SK-MEL-5 (cell line): Measurements from ENCODE around the gene PDE9A. TPM values are rescaled to one million over a fixed set of nuclear protein-coding genes. Genes with fewer than 3 reads are reported as not detected.
"Not testable (repeated sequence)": the region's sequence is repeated elsewhere in the genome, so short reads cannot be mapped to it uniquely, and the experiment has no call there.

Source experiments
- DNase-seq: peaks from one replicate; pipeline ENCODE4 v3.0.0-alpha.2; 2016; ENCODE audit warnings: low read depth, low spot score
- in situ Hi-C: cut with HindIII; loops from 2 replicates; pipeline ENCODE4 v1.10.0; 2016; ENCODE audit warnings: low sequenced_read_pairs, high pct_unique_total_duplicates, low pct_unique_long_range_greater_than_20kb
- total RNA-seq: library from RNA; depleted of rRNA; stranded (reverse); fragments of >200 nt; shearing (Covaris generic); gene quantifications from 2 replicates; pipeline ENCODE4 v1.2.3, GENCODE V29; 2014

Gene PDE9A
- total RNA-seq, 1 experiment from 2014 or later: 2.9 TPM

DNA sequence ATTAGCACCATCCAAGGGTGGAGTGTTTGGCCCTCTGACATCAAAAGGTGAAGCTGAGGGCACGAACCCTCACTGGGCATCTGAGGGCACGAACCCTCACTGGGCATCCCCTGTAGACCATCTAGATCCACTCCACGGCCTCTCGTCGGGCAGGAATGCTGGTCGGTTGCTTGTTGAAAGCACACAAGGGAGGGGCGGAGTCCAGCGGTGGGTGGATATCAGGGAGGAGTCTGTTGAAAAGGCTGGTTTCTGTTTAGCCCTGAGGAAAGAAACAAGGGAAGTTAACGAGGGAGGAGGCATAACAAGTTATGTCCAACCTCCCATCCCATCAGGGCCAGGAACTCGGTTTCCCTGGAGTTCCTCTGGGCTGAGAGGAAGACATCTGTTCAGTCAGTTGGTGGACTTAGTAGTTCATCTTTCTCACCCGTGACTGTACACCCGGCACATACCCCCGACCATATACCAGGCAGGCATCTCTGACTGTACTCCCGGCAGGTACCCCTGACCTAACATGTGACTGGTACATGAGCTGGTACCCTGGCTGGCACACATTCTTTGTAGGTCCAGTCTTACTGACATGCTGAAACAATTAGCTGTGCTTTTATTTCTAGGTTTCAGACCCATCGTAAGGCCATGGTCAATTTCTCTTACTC lies 32.1 kb upstream of the PDE9A start:
- DNase-seq: no peak
- in situ Hi-C loops: no loop called here

DNA sequence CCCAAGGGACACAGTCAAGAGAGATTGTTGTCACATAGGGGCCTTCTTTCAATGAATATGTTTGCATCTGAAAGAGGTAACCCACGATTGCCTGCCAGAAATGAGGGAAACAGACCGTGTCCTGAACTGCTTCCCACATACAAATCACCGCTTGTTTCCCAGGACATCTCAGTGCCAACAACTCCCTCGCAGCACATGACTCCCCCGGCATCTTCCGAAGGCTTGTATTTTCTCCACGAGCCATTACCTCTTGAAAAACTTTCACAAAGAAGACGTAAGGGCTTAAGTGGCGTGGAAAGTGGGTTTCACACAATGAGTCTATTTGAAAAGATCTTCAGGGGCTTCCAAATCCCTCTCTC lies 31.6 kb upstream of the PDE9A start:
- in situ Hi-C loops: no loop called here
- peak; percentile 5 for DNase-seq

DNA sequence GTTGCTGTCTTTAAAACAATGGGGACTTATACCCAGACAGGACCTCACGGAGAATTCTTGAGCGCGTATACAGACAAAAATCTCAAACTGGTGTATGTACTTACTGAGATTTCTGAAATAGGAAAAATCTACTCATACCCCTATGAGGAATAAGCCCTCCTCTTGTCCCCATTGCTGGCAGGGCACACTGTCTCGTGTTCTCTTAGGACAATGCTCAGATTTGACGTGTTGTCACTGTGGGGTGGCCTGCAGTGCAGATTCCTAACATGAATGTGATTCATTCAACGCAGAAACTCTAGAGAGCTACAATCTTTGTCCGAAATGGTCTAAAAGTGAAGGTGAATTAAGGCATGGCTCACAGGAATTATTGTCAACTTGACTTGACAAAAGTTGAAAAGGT lies 31.1 kb upstream of the PDE9A start:
- in situ Hi-C loops: no loop called here

DNA sequence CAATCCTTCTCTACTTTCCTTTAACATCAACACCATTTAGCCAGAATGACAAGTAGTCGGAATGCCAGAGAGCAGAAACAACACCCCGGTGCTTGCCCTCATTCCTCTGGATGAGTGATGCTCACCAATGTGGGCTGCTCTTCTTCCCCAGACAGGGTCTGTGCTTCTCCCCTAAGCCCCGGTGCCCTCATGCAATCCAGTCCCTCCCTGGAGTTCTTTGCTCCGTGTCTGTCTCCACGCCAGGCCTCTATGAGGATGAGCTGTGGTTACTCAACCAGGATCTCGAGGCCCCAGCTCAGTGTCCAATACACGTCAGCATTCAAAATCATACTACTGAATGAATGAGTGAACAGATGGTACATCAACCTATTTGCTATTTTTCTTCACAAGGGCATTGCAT lies 29.7 kb upstream of the PDE9A start:
- in situ Hi-C loops: no loop called here
- no peak for DNase-seq

More for the DNA sequence above, 31.1 kb upstream of the PDE9A start:
- no peak for DNase-seq

DNA sequence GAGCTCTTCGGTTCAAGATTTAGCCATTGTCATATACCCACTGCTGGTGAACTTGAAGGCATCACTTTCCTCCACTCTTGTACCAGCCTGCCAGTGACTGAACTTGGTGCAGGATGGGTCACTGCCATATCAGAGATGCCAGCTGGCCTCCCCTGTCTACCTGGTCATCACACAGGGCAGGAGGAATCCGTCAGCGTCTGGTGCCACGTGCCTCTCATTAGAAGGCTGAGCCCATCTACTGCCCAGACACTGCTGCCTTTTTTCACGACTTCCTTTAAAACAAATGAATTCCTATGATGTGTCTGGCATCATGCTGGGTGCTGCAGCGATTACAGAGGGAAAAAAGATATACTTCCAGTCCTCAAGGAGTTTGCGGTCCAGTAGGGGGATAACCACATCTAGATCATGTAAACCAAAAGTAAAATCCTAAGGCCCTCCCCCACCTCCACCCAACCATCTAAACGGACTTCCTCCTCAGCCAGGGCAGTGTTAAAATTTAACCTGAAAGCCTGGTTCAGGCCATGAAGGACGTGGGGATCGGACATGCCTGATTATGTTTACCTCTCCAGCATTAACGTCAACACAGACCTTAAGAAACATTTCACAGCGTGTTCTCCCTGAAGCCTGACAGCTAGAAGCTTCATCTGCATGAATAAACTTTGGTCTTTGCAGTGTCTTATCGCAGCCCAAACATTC lies 29.2 kb upstream of the PDE9A start:
- in situ Hi-C loops: no loop called here
- DNase-seq: no peak

DNA sequence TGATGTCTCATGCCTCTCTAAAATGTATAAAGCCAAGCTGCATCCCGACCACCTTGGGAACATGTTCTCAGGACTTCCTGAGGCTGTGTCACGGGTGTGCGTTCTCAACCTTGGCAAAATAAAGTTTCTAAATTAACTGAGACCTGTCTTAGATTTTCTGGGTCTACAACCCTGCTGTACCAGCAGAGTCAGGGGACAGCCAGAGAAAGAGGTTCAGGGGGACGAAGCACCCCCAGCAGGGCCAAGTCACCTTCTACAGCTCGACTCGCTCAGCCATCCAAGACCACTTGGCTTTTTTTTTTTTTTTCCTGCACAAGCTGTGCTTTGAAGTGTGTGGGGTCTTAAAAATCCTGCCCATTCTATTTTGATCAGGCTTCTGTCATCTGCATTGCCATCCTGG lies 28.5 kb upstream of the PDE9A start:
- in situ Hi-C loops: no loop called here
- DNase-seq: no peak

DNA sequence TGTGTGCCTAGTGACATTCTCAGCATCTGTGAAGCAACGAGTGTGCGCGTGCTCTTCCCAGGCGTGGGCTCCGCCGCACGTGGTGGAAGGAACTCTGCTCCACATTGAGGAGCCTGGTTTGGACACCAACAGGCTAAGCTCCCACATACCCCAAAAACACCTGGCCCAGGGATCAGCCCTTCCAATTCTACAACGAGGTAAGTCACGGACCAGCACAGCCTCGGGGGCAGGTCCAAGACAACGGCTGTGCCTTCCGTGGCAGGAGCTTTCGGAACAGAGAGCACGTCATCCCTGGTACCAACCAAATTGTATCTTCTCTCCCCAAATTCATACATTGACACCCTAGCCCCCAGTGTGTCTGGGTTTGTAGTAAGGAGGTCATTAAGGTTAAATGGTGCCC lies 27.2 kb upstream of the PDE9A start:
- in situ Hi-C loops: no loop called here
- DNase-seq: no peak

DNA sequence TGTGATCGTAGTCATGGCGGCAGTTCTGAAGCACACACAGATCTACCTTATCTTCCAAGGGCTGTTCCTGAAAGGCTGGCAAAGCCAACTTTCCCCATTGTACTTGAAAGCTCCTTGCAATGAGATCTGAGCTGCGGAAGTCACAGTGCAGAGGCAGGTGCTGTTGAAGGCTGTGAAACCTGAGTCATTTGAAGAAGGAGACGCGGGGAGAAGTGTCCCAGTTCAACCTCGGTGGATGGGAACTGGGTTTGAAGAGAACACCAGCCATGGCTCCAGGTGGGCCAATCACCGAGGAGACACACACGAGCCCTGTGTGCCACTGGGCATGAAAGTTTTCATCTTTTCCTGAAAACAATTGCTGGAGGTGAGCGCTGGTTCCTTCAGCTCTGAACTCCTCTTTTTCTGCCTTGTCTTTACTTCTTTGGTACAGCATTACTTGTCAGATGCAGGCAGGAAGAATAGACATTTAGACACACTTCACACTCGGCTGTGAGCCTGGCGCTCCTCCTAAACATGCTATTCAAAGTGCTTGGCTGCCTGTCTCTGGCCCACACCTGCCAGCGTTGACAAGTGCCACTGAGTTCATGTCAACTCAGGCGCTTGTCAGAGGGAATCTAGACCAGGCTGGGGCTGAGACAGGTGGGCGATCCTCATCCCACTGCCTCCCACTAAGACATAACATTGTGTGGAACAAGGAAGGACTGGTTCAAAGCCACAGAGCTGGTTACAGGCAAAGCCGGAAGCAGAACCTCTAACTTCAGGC lies 25.7 kb upstream of the PDE9A start:
- DNase-seq: no peak
- in situ Hi-C loops: no loop called here

DNA sequence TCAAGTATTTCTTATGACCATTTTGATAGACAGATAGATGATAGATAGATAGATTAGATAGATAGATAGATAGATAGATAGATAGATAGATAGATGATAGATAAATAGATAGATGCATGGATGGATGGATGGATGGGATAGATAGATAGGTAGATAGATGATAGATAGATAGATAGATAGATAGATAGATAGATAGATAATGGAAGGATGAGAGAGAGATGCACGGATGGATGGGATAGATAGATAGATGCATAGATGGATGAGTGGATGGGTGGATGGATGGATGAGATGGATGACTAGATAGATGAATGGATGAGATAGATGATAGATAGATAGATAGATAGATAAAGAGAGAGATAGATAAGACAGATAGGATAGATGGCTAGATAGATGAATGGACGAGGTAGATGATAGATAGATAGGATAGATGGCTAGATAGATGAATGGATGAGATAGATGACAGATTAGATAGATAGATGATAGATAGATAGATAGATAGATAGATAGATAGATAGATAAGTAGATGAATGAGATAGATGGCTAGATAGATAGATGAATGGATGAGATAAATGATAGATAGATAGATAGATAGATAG lies 24.9 kb upstream of the PDE9A start:
- in situ Hi-C loops, DNase-seq: not testable (repeated sequence)

DNA sequence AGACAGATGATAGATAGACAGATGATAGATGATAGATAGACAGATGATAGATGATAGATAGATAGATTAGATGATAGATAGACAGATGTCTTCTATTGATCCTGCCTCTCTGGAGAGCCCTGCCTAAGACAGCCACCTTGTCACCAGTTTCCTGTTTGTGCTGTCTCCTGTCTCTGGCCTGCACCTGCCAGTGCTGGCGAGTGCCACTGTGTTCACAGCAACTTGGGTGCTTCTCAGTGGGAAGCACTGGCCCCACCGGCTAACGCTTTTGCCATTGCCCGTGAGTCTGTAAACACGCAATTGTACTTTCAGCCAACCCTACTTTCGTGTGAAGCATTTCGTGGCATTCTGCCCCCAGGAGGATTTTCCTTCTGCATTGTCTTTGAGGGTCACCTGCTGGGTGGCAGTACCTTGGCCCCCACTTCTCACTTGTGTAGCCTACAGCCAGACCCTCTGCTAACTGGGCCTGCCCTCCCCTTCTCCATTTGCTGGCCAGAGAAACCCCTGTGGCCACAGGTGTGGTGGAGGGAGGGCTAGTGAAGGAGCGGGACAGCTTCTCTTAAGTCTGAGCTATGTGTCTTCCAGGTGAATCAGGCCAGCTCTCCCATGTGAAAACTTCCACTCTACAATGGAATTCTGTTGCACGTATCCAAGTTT lies 23.4 kb upstream of the PDE9A start:
- DNase-seq: no peak
- in situ Hi-C loops: no loop called here

DNA sequence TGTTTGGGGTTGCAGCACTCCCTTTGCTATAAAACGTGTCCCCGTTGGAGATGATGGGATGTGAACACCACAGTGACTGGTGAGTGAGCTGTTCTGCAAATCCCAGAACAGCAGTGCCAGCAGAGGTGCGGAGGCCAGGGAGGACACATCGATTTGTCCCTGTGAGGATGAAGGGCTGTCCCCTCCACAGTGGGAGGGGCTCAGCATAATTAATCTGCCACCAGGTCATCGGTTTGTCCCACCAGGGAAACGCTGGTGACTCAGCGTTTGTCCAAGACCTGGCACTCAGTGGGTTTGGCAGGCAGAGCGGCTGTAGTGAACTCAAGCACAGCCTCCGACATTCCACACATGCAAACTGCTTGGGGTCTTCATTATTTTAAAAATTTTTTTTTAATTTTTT lies 22.8 kb upstream of the PDE9A start:
- no peak for DNase-seq
- in situ Hi-C loops: no loop called here

DNA sequence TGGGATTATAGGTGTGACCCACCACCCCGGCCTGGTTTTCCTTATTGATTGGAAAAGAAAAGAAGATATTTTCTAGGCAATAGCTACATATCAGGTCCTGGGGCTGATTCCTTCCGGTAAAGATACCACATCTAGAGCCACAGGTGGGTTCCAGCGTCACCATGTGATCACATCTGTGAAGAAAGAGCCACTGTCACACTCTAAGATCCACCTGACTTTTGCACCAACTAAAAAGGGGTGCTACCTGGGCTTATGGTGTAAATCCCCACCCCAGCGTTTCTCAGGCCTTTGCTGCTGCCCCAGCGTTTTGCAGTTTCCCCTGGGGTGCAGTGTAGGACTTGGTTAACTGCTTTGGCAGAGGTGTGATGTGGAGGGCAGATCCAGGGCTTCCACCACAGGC lies 22.3 kb upstream of the PDE9A start:
- in situ Hi-C loops: no loop called here
- DNase-seq: no peak

DNA sequence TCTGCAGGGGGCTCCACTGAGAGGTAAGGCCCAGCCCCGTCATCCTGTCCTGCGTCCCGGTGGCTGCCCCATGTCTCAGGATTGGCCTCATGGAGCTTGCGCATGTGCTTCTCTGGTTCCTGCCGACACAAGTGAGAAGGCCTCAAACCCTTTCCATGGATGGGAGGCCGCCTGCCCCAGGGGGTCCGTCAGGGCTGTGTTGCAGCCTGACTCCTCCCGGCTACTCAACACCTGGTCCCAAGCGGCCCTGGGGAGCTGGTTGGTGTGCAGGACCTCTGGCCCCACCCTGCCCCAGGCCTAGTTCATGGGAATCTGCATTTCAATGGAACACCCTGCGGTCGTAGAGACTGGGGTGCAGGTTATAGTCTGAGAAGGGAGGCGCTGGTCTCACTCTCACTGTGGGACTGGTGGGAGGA lies 21.1 kb upstream of the PDE9A start:
- in situ Hi-C loops: no loop called here
- no peak for DNase-seq

DNA sequence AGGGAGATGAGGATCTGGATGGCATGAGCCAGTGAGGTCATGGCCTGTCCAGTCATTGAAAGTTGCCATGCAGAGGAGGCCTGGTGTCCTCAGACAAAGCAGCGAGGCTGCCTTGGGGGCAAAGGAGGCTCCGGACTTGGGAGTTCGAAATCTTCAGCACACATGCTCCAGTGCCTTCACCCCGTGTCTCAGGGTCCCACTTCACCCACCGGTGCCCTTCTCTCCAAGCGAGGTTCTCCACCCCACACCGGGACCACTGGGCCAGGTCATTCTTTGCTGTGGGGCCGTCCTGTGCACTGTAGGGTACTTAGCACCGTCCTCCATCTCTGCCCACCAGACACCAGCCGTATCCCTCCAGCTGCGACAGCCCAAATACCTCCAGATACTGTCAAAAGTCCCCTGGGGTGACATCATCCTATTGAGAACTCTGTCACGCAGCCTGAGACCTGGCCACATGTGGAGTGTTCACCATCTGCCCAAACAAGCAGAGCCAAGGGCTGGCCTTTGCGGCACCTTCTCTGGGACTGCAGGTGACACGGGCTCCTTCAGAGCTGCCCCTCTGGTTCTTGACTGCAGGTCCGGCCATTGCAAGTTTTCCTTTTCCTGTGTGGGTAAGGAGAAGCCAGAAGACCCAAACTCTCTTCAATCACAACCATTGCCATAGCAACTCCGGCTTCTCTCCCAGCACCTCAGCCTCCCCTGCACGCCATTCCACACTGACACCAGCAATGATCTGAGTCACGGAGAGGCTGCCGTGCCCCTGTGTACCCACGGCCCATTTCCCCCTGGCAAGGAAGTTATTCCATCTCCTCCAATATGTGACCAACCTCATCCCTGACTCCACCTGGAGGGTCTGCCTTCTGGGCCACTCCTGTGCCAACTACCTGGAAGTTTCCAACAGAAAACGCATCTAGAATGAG lies 20.4 kb upstream of the PDE9A start:
- in situ Hi-C loops: no loop called here
- DNase-seq: no peak

DNA sequence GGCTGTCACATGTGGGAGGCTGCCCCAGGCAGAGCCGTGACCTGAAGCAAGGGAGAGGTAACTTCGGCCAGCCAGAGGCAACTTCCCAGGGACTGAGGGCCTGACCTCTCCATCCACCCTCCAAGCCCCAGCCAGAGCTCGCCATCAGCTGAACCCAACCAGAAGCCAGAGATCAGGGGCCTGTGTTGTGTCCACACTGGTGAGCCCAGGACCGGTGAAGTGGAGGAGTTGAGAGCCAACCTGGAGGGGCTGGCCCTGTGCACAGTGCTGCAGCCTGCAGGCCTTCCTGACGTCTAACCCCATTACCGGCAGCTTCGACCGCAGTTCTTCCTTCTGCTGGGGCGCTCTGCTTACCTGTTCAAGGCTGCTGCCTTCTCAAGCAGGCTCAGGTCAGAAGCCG lies 19.6 kb upstream of the PDE9A start:
- in situ Hi-C loops: no loop called here
- DNase-seq: no peak

DNA sequence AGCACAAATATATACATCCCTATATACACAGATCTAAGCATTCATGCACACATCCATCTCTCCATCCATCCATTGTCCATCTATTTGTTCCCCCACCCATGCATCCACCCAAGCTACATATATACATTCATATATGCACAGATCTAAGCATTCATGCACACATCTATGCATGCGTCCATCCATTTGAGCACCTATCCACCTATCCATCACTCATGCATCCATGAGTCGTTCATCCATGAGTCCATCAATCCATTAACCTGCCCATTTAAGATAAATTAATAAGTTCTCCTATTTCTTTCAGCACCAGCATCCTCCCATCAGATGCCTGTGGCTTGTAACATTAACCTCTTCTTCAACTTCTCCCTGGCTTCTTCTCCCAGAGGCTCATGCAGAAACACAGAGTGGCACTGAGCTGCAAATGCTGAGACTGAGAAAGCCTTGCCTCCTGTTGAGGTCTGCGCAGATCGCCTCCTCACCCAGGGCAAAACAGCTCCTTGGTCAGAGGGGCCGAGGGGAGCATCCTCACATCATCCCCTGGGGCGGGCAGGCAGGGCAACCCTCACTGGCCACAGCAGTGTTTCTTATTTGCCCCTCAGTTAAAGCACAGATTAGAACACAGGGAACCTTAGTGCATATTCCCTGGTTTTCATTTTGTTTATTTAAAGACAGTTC lies 17.4 kb upstream of the PDE9A start:
- in situ Hi-C loops: no loop called here
- no peak for DNase-seq
